ENCODE results near the gene SOX1.

The SOX1 gene

DNA sequence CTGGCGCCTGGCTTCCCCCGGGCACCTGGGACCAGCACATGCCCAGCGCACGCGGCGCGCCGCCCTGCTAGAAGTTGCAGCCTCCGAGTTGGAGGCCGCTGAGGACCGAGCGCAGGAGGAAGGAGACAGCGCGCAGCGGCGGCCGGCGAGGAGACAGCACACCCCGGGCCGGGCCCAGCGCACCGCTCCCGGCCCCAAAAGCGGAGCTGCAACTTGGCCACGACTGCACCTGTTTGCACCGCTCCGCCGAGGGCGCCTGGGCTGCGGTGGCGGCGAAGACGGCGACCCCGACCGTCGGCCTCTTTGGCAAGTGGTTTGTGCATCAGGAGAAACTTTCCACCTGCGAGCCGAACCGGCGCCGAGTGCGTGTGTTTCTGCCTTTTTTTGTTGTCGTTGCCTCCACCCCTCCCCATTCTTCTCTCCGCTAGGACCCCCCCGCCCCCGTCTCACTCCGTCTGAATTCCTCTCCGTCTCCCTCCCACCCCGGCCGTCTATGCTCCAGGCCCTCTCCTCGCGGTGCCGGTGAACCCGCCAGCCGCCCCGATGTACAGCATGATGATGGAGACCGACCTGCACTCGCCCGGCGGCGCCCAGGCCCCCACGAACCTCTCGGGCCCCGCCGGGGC, at the start of gene SOX1:
TSS of gene SOX1 (plus strand) at position 34 of the 626 bp plus-strand sequence. CDS start at position 544, 510 bp downstream.
- DNase-seq (ENCODE audit: low spot score) = no peak

DNA sequence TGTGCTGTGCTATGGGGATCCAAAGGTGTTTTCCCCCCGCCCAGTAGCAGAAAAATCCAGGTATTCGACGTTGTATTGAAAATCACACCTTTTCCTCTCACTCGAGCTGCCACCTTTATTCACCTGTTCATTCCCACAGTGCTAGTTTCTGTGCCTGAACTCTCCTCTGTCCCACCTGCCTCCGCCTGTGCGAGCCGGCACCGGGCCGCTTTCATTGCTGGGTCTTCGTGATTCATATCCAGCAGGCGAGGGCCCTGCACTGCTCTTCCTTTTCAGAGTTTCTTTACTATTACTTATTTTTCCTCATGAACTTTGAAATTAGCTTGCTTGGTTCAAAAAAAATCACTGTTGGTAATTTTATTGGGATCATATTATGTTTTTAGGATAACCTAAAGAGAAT, 42.4 kb upstream of the SOX1 start:
- DNase-seq (ENCODE audit: low spot score) = no peak

DNA sequence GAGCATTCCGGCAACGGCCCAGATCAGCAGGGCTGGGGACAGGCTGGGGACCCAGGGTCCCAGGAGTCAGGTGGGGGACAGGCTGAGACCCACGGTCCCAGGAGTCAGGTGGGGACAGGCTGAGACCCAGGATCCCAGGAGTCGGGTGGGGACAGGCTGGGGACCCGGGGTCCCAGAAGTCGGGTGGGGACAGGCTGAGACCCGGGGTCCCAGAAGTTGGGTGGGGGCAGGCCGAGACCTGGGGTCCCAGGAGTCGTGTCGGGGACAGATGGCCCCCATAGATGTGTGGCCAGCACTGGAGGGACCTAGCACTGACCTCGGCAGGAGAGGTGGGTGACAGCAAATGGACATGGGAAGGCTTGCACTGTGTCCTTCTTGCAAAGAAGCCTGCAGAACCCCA, 39.7 kb upstream of the SOX1 start:
- no peak for DNase-seq (ENCODE audit: low spot score)

DNA sequence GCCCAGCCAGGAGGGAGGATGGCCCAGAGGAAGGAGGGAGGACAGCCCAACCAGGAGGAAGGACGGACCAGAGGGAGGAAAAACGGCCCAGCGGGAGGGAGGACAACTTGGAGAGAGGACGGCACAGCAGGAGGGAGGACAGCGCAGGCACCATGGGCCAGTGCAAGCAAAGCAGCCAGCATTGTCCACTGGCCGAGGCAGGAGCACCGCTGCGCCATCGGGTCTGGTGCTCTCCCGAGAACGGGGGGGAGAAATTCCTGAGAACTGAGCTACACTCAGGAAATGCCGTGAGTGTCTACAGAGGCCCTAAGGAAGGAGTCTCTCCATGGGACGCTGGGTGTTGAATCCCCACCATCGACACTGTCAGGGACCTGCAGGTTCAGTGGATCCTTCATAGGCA, 38.5 kb upstream of the SOX1 start:
- no peak for DNase-seq (ENCODE audit: low spot score)

DNA sequence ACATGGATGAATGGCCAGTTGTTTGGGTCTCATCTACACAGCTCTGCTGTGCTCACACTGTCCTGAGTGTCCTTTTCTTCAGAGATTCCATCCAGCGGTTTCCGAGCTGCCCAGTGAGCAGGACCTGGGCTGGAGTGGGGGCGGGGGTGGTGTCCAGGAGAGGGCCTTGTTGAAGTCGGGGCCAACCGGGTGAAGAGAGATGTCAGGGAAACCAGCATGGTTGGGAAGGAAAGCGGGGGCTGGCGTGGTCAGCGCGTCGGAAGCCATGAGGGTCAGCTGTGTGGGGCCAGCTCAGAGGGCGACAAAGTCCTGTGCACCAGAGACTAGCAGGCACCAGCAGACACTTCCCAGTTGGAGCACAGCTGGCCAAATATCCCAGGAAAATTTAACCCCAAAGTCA, 37.8 kb upstream of the SOX1 start:
- DNase-seq (ENCODE audit: low spot score) = no peak

DNA sequence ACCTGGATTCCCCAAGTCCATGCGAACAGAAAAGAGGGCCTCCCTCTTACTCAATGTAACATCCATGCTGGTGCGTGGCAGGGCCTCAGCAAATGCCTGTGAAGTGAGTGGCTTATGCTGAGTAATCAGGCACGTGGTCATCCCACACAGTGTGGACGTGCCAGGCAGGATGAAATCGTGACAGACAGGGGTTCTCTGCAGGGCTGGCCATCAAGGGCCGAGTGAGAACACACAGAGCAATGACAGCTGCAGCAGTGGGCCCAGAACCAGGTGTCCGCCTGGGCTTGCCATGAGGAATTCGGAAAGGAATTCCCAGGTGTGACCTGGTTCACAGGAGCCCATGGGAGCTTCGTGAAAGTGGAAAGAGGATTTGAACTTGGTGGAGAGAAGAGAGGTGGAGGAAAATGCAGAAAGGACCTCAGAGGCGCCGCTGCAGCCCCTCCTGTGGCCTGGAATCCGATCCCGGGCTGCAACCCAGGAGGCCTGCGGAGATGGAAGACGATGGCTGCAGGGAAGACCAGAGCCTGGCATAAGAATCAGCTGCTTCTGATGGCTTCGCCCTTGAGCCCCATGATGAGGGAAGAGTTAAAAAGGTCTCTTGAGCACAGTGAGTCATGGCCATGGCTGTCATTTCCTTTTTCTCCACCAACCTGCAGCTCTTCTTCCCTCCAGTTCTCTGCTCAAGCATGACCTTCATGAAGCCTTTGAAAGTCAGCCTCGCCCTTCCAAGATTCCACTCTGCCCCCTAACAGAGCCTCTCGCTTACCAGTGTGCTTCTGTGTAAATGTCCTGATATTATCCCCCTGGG, 34.6 kb upstream of the SOX1 start:
- DNase-seq (ENCODE audit: low spot score) = no peak

DNA sequence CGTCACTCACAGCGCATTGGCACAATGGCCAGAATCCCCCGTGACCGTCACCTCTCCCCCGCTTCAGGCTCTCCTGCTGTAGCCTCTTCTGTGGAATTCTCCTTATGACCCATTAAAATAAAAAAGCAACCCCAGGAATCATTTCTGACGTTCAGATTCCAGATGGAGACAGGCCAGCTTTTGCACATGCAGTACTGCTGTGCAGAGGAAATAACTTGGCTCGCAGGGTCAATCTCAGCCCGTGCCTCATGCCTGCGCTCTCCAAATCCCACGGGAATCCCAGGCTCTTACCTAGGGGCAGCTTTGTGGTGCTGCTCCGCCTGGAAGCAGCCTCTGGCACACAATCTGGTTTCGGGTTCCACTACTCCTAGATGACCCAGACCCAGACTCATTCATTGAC, 32.7 kb upstream of the SOX1 start:
- DNase-seq (ENCODE audit: low spot score) = no peak

DNA sequence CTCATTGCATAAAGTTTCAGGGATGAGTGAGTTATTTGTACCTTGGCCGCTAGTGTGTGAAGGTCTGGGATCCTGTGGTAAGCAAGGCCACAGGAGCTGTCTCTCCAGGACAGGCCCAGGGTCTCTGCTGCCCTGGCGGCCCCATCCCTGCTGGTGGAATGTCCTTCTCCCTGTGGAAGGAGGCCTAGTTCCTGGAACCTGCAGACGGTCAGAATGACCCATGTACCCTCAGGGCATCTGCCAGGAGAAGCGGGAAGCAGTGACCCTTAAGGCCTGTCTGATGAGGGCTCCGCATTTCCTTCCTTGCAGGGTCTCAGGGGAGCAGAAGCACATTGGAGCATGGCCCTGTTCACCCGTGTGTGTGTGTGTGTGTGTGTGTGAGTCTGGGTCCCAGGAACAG, 32.1 kb upstream of the SOX1 start:
- no peak for DNase-seq (ENCODE audit: low spot score)

DNA sequence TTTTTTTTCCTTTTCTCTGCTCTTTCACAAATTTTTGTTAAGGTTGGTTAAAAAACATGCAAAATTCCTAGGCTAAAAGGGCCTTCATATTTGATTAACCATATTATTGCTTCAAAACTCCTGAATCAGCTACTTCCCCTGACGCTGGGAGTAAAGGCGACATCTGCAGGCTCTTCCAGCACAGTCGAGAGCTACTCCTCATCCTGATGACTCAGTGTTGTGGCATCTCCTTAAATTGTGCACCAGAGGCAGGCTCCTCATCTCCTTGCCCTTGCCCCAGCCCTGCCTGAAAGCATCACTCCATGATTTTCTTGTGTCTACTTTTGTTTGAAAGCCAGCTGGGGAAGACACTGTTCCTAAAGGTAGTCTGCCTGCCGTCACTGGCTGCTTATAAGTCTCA, 24.5 kb upstream of the SOX1 start:
- DNase-seq (ENCODE audit: low spot score) = no peak

DNA sequence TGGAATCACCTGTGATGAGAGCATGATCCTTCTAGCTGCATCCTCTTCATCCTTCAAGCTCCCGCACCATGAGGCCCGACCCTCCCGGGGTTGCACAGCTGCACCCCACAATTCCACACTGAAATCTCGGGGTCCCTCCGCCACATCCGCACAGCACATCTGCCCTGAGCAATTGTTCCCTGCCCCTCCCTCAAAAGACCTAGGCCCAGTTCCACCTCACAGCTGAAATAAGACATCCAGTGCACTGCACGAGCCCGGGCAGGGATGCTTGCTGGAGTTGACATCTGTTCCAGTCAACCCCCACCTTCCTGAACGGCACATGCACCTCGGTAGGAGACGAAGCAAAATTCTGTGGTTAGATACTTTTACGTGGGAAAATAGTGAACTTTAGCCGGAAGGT, 14.7 kb upstream of the SOX1 start:
- no peak for DNase-seq (ENCODE audit: low spot score)

DNA sequence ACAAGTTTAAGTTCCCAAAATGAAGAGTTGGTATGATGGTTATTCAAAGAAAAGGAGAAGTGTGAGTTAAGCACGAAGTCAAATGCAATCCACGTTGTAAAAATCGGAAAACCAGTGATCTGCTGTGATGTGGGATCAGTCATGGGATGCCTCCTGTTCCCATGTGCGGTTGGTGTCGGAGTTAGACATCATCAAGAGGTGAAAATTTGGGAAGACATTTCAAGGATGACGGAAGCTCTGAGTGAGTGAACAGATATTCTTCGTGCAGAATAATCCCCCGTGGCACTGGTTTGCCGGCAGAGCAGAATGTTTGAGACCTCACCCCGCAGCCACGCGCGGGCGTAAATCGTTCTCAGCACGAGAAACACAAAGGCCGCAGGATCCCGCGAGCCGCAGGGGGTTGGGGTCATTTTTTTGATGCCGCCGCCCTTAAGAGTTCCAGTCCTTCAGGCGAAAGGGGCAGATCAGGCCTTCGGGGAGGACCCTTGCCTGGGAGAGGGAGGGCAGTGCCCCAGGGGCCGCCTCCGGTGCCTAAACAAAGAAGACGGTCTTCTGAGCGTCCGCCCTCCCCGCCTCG, 13.7 kb upstream of the SOX1 start:
- no peak for DNase-seq (ENCODE audit: low spot score)

DNA sequence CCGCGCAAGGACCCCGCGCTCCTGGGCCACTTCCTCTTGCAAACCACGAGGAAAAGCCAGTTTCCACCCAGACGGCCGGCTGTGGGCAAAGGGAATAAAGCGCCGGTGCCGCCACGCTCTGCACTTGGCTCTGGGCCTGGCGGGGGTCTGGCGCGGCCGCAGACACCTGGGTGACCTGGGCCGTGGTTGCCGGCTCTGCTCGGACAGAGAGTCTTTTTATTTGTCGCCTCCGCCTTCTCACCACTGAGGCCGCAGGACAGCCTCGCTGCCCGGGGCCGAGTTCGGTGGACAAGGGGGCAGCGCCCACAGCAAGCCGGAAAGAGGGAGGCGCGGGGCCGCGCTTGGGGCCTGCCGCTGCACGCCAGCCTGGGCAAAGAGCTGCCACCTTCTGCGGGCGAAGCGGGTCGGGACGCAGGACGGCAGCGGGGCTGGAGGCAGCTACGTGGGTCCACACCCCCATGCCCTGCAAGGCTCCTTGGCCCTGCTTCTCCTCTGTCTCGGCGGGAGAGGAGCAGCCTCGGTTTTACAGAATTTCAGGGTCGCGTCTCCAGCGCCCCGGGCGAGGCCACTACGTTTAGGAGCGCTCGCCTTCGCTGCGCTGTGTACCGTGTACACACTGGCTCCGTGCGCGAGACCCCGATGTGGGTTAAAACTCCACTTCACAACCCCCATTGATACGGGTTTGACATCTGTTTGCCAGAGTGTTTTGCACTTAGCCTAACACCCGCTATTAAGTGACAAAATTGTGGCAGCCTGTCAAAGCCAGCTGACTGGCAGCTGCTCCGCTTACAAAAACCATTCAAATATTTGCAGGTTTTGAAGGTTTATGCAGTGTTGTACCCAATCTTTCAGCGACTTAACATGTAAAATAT, 13.0 kb upstream of the SOX1 start:
- DNase-seq (ENCODE audit: low spot score) = no peak

DNA sequence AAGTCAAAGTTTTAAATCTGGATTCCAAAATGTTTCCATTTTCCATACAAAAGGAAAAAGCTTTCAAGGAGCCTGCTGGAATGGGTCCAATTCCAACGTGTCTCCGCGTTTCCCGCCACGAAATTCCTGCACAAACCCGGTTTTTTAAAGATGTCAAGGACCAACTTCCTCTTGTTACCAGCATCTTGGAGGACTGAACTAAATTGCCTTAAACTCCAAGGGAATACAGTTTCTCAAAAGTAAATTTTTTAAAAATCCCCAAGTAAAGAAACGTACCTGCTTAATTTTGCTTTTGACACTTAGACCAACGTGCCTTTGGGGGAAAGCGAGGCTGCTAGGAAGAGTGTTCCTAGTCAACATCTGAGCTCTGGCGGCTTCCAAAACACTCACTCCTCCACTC, 12.3 kb upstream of the SOX1 start:
- no peak for DNase-seq (ENCODE audit: low spot score)

DNA sequence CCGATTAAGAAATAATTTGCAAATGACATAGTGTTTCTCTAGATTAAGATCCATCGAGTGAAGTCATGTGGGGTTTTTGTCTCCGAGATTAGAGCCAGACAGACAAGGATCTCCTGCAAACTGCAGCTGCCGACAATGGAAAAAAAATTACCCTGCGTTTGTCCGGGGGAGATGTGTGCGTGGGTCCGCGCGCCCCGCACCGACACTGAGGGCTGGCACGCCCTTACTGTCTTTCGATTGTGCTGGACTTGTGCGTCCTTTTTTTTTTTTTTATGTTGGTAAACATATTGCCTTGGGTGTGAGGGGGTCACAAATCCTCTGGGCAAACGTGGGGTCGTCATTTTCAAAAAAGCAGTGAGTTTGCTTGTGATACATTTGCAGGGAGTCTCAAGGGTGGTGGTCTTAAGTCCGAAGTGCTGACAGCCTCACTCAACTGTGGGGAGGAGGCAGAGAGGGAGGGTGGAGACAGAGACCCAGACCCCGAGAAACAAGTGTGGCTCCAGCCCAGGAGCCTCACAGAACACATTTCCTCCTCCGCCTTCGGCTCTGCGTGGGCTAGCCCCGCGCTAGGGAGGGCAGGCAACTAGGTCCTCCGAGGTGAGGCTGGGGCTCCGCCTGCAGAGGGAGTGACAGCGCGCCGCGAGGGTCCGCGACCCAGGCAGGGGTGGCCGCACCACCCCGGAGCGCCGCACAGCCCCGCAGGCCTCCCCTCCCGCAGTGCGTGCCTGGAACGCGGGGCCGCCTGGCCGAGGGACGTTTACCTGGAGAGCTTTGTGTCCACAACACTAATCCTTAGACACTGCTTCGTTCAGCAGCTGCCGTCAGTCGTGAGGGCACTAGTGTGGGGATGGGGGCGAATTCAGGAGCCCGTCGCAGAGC, 11.7 kb upstream of the SOX1 start:
- DNase-seq (ENCODE audit: low spot score) = no peak

DNA sequence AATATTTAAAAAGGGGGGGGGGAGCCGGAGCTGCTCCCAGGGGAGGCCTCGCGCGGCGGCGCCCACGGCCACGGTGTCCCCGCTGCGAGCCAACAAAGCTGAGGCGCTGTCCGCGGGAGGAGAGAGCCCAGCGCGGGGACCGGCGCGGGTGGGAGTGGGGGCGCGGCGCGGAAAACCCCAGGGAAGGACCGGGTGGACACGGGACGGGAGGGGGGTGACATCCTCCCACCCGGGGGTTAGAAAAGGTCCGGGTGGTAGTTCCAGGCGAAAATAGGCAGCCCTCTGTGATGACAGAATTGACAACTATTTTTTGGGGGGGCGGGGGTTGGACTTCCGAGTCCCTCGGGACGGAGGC, 11.1 kb upstream of the SOX1 start:
- DNase-seq (ENCODE audit: low spot score) = no peak

DNA sequence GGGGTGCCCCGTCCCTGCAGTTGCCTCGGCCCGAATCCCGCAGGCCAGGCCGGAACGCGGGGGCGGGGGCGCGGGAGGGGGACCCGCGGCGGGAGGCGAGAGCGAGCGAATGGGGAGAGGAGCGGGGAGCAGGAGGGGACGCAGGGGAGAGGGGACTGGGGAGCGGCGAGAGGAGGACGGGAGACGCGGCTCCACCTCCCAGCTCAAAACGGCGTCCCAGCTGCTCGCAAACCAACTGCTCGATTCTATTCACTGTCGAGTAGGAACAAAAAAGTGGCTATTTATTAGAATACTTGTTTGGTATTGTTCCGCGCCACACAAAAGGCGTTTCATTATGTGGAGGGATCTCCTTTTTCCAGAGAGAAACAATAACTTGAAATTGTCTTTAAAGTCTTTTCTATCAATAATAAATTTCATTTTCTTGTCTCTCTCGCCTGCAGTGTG, 10.6 kb upstream of the SOX1 start:
- DNase-seq (ENCODE audit: low spot score) = no peak

DNA sequence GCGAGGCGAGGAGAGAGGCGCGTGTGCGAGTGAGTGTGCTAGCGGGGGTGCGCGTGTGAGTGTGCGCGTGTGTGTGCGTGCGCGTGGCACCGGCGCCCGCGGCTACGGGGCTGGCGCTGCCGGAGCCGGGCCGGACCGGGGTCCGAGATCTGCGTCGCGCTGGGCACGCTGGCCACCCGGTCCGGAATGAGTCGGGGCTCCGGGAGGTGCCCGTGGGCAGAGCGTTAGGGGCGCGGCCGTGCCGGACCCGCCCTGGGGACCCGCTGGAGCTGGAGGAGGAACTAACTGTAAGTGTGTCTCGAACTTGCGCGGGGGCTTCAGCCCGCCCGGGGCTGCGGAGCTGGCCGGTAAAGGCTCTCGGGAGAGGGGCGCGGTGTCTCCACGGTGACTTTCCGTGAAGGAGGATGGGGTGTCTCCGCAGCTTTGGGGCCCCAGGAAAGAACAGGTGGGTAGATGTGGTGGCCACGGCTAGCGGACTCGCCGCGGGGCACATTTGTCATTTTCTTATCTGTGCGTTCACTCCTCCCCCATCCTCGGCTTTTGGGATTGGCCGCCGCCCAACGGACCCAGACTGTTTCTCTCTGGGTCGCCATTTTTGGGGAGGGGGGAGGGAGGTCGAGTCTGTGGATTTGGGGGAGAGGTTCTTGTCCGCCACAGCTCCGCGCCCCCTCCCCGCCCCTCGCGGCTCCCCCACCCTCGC, 10.1 kb upstream of the SOX1 start:
- no peak for DNase-seq (ENCODE audit: low spot score)

DNA sequence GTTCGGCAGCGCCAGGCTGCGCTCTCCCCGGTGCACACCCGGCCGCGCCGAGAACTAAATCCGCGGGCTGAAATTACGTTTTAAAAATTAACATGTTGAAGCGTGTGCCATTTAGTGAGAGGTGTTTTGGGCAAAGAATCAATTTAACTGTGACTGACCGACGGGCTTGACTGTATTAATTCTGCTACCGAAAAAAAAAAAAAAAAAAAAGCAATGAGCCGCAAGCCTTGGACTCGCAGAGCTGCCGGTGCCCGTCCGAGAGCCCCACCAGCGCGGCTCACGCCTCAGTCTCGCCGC, 9.6 kb upstream of the SOX1 start:
- DNase-seq (ENCODE audit: low spot score) = no peak

DNA sequence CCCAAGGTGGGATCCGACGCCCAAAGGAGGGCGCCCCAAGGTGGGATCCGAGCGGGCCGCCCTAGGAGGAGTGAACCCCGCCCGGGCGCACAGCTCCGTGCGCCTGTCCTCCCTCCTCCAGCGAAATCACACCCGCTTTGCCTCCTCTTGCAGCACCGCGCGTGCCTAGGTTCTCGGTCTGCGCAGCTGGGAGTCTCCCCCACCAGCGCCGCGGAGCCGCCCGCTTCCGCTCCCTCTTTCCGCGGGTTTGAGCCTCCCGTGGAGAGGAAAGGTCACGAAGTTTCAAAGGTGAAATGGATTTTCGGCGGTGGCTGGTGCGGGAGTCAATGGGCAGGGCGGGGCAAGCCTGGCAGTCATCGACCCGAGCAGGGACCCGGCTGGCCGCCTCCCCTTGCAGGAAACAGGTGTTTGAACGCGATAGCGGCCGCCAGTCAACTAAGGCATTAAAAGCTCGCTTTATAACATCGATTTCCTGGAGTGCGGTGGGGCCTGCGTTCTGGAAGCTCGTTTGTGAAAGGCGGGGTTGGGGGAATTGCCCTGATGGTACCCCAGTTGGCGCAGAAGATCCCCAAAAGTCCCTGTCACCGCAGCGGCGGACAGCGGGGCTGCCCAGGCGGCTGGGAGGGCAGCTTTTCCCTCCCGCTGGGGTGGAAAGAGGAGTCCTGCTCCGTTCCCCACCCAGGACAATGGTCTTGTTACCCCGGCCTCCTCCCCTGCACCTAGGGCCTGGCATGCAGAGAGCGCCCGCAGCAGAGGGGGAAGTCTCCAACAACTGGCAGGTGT, 9.0 kb upstream of the SOX1 start:
- DNase-seq (ENCODE audit: low spot score) = no peak

DNA sequence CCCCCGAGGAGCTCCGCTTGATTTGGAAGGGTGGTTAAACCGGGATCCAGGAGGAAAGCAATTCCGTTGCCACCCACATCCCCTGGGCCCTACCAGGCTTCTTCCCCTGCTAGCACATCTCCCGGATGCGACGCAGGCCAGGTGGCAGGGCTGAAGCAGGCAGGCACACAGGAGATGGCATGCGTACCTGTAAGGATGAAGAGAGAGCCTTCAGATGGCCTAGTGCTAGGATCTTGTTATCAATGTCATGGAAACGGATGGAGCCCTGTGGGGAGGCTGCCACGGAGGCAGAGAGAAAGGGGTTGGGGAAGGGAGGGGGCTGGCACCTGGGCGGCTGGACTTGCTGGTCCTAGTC, 8.5 kb upstream of the SOX1 start:
- DNase-seq (ENCODE audit: low spot score) = no peak

DNA sequence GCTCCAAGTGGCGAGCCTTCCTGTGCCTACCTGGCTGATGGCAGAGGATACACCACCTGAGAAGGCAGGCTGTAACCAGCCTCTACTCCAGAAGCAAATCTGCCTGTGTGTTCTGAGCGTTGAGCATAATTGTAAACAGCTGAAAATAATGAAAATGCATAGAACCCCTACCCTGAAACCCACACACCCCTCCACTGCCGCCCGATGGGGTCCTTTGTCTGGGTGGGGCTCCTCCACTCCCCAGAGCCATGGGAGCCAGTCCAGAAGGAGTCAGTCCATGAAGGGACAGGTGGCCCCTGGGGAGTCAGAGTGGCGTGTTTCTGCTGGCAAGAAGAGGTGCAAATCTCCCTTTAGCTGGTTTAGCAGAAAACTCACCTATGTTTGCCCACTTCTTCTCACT, 8.0 kb upstream of the SOX1 start:
- no peak for DNase-seq (ENCODE audit: low spot score)
